Measurements from ENCODE around the gene CDC25B. TPM values are rescaled to one million over a fixed set of nuclear protein-coding genes. Genes with fewer than 3 reads are reported as not detected.
A peak's percentile ranks its signal among the peaks of the same experiment; 100 is the strongest.

The CDC25B gene
- total RNA-seq, 1 donor from 2014 or later = 46.5 TPM

DNA sequence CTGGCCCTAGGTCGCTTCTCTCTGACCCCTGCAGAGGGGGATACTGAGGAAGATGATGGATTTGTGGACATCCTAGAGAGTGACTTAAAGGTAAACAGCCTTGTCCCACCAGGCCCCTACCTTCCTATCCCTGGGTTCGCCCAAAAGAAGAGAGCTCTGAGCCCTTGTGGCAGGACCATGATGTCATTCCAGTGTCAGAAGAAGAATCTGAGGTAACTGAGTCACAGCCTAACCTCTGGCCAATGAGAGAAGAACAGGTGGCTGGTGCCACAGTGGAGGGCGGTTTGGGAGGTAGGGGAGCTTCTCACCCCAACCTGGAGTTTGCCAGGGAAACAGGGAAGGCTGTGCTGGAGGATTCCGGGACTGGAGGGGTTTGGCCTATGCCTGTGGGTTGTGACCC, 5.2 kb downstream of the CDC25B start:
- Mint-ChIP-seq H3K27ac (ENCODE audit: unreplicated experiment) (no peak overlapping the region), H3K36me3 (ENCODE audit: low read depth) (peaks cover 16% of the 10 kb centered on the region), H3K27me3 (ENCODE audit: low read depth) (no peaks in the 10 kb centered on the region), H3K9me3 (no peaks in the 10 kb centered on the region), H3K4me3 (no peak overlapping the region), H3K4me1 (peaks cover 57% of the 10 kb centered on the region)
- no peak for DNase-seq (ENCODE audit: low read depth, low spot score)
- TF ChIP-seq, protein P1, sequence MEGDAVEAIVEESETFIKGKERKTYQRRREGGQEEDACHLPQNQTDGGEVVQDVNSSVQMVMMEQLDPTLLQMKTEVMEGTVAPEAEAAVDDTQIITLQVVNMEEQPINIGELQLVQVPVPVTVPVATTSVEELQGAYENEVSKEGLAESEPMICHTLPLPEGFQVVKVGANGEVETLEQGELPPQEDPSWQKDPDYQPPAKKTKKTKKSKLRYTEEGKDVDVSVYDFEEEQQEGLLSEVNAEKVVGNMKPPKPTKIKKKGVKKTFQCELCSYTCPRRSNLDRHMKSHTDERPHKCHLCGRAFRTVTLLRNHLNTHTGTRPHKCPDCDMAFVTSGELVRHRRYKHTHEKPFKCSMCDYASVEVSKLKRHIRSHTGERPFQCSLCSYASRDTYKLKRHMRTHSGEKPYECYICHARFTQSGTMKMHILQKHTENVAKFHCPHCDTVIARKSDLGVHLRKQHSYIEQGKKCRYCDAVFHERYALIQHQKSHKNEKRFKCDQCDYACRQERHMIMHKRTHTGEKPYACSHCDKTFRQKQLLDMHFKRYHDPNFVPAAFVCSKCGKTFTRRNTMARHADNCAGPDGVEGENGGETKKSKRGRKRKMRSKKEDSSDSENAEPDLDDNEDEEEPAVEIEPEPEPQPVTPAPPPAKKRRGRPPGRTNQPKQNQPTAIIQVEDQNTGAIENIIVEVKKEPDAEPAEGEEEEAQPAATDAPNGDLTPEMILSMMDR (conservative IDR thresholded peaks at IDR 0.05) = no peak

DNA sequence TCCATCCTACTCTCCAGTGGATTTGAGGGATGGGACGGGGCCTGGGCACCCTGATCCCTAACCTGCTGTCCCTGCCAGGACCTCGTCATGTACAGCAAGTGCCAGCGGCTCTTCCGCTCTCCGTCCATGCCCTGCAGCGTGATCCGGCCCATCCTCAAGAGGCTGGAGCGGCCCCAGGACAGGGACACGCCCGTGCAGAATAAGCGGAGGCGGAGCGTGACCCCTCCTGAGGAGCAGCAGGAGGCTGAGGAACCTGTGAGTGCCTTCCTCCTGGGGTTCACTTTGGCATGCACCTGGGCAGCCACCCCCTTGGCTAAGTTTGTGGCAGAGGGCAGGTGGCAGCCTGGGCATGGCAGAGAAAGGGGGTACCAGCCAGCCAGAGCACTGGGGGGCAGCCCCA, 5.7 kb downstream of the CDC25B start:
- no peak overlapping the region for H3K27ac Mint-ChIP-seq (ENCODE audit: unreplicated experiment)
- DNase-seq (ENCODE audit: low read depth, low spot score) = no peak
- TF ChIP-seq, protein P1 (conservative IDR thresholded peaks at IDR 0.05) = no peak
- peaks cover 16% of the 10 kb centered on the region for H3K36me3 Mint-ChIP-seq (ENCODE audit: low read depth)
- no peak overlapping the region for H3K4me3 Mint-ChIP-seq
- H3K9me3 Mint-ChIP-seq = no peaks in the 10 kb centered on the region
- H3K4me1 Mint-ChIP-seq = peaks cover 56% of the 10 kb centered on the region
- no peaks in the 10 kb centered on the region for H3K27me3 Mint-ChIP-seq (ENCODE audit: low read depth)

DNA sequence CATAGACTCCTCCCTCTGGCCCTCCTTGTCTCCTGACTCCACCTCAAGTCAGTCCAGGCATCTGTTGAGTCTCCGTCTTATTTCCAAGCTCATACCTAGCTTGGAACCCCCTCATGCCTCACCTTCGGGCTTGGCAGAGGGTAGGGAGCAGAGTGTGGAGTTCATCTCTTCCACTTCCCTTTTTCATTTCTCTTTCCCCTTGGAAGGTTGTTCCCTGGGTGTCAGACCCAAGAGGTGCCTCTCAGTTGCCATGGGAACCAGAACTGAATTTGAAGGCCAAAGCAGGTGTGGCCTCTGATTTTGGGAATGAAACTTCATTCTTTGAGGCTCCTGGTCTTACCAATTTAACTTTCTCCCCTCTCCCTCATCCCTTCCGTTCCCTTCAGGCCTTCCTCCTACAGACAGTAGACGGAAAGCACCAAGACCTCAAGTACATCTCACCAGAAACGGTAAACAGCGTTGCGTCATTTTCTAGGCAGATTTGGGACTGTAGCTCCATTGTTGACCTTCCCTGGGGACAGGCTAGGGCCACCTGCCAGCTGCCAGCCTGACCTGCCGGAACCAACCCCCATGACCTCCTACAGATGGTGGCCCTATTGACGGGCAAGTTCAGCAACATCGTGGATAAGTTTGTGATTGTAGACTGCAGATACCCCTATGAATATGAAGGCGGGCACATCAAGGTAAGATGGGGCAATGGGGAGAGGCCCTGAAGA, 6.6 kb downstream of the CDC25B start:
- no peaks in the 10 kb centered on the region for H3K27me3 Mint-ChIP-seq (ENCODE audit: low read depth)
- H3K27ac Mint-ChIP-seq (ENCODE audit: unreplicated experiment) = peak overlapping the region; percentile 76
- H3K9me3 Mint-ChIP-seq = no peaks in the 10 kb centered on the region
- H3K4me3 Mint-ChIP-seq = peak overlapping the region; percentile 38
- H3K4me1 Mint-ChIP-seq = peaks cover 56% of the 10 kb centered on the region
- DNase-seq (ENCODE audit: low read depth, low spot score) = no peak
- H3K36me3 Mint-ChIP-seq (ENCODE audit: low read depth) = peaks cover 16% of the 10 kb centered on the region
- TF ChIP-seq, protein P1 (conservative IDR thresholded peaks at IDR 0.05) = no peak

DNA sequence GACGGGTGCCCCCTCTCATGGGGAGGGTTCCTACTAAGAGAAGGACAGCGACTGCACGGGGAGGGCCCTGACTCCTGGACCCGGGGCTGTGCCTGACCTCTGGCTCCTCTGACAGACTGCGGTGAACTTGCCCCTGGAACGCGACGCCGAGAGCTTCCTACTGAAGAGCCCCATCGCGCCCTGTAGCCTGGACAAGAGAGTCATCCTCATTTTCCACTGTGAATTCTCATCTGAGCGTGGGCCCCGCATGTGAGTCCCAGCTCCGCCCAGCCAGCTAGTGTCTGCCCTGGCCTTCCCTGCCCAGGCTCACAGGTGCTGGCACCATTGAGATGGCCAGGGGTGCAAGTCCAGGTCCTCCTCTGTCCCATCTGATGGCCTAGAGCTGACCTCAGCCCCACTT, 7.2 kb downstream of the CDC25B start:
- TF ChIP-seq, protein P1 (conservative IDR thresholded peaks at IDR 0.05) = no peak
- Mint-ChIP-seq H3K9me3 (no peaks in the 10 kb centered on the region), H3K27me3 (ENCODE audit: low read depth) (no peaks in the 10 kb centered on the region), H3K4me3 (peak overlapping the region; percentile 53), H3K36me3 (ENCODE audit: low read depth) (peaks cover 16% of the 10 kb centered on the region), H3K27ac (ENCODE audit: unreplicated experiment) (peak overlapping the region; percentile 83), H3K4me1 (peaks cover 52% of the 10 kb centered on the region)
- no peak for DNase-seq (ENCODE audit: low read depth, low spot score)

DNA sequence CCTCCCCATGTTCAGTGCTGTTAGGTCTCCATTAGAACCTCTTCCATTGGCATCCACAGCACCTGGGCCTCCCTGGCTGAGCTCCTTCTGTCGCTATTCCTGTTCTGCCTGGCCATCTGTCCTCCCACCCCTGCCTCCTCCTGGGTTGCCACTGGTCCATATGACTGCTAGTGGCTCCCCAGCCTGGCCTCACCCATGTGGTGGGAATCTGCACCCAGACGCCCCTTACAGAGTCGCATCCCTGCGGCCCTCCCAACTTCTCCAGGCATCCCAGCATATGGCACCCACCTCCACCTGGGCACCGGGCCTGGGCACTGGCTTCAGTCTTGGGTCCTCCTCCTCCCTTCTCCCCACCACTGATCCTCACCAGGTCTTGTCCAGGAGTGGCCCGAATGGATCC, 7.7 kb downstream of the CDC25B start:
- DNase-seq (ENCODE audit: low read depth, low spot score) = no peak
- Mint-ChIP-seq H3K4me3 (peak overlapping the region; percentile 53), H3K9me3 (no peaks in the 10 kb centered on the region), H3K27me3 (ENCODE audit: low read depth) (no peaks in the 10 kb centered on the region), H3K4me1 (peaks cover 46% of the 10 kb centered on the region), H3K27ac (ENCODE audit: unreplicated experiment) (no peak overlapping the region), H3K36me3 (ENCODE audit: low read depth) (peaks cover 16% of the 10 kb centered on the region)
- TF ChIP-seq, protein P1 (conservative IDR thresholded peaks at IDR 0.05) = no peak
